GM12873 (cell line): Measurements from ENCODE around the gene INTS15.

Source experiments
- TF ChIP-seq, protein P1 (sequence below): IDR thresholded peaks from 2 replicates; pipeline ENCODE4 v1.5.1; 2012; ENCODE audit warnings: low read depth, mild to moderate bottlenecking, moderate library complexity, low read length, control low read depth; ENCODE audit not compliant: insufficient read depth; ENCODE audit errors: missing control alignments

INTS15 gene

DNA sequence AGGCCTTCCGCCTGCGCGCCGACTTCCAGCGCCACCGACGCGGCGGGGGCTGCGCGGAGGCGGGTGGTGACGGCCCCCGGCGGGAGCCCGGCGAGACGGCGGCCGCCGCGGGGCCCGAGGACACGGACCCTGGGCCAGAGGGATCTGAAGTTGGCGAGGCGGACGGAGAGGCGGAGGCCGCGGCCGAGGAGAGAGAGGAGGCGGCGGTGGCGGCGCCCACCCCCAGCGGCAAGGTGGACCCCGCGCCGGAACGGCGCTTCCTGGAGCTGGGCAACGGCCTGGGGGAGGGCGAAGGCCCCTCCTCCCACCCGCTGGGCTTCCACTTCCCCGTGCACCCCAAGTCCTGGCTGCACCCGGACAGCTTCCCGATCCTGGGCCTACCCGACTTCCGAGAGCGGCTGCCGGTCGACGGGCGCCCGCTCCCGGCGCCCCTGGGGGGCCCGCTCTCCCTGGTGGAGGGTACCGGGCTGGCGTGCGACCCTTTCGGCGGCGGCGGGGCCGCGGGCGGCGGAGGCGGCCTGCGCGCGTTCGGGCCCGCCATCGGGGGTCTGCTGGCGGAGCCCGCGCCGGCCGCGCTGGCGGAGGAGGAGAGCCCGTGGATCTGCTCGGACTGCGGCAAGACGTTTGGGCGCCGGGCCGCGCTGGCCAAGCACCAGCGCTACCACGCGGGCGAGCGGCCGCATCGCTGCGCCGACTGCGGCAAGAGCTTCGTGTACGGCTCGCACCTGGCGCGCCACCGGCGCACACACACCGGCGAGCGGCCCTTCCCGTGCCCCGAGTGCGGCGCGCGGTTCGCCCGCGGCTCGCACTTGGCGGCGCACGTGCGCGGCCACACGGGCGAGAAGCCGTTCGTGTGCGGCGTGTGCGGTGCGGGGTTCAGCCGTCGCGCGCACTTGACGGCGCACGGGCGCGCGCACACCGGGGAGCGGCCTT, 63.5 kb downstream of the INTS15 start:
- TF ChIP-seq, protein P1, sequence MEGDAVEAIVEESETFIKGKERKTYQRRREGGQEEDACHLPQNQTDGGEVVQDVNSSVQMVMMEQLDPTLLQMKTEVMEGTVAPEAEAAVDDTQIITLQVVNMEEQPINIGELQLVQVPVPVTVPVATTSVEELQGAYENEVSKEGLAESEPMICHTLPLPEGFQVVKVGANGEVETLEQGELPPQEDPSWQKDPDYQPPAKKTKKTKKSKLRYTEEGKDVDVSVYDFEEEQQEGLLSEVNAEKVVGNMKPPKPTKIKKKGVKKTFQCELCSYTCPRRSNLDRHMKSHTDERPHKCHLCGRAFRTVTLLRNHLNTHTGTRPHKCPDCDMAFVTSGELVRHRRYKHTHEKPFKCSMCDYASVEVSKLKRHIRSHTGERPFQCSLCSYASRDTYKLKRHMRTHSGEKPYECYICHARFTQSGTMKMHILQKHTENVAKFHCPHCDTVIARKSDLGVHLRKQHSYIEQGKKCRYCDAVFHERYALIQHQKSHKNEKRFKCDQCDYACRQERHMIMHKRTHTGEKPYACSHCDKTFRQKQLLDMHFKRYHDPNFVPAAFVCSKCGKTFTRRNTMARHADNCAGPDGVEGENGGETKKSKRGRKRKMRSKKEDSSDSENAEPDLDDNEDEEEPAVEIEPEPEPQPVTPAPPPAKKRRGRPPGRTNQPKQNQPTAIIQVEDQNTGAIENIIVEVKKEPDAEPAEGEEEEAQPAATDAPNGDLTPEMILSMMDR: no peak

DNA sequence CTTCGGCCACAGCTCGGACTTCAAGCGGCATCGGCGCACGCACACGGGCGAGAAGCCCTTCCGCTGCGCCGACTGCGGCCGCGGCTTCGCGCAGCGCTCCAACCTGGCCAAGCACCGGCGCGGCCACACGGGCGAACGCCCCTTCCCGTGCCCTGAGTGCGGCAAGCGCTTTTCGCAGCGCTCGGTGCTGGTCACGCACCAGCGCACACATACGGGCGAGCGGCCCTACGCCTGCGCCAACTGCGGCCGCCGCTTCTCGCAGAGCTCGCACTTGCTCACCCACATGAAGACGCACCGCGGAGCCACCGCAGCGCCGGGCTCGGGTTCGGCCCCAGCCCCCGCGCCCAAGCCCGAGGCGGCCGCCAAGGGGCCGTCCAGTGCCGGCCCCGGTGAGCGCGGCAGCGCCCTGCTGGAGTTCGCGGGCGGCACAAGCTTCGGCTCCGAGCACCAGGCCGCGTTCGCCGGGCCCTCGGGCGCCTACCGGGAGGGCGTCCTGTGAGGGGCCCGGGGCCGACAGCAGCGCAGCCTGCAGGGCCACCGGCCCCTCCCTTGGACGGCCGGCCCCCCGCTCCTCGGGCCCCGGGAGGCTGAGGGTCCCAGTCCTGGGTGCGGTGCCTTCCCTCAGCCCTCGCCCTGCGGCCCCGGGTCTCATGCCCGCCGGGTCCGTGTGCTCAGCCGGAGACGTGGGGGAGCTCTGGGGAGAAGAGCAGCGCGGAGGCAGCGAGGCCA, 64.5 kb downstream of the INTS15 start:
- TF ChIP-seq, protein P1: no peak

DNA sequence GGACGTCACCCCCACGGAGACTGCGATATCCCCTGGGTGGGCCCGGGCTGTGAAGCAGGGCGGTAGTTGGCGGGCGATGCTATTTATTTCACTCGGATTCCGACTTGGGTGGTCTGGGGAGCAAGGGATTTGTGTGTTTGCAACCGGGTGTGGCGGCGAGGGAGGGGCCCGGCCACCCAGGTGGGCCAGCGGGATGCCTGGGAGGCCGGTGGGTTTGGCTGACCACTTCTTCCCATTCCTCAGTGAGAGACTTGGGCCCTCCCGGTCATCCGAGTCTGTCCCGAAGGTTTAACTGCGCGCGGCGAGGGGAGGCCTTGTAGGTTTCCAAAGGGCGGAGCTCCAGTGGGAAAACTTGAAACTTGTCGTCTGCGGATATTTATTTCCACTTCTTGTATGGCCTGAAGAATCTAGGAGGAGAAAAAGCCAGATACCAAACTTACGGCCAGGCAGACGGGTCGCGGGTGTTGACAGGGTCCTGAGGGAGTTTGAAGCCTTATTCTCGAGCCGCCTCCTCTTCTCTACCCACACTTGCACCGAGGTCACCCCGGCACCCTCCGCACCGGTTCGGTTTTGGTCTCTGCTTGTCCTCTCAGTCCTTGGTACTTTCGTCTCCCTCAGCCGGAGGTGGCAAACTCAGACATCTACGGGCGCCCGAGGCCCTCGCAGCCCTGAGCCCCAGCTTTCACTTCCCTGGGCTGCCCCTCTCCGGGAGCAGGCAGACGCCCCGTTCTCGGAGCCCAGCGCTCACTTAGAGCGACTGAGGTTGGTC, 65.2 kb downstream of the INTS15 start:
- TF ChIP-seq, protein P1: no peak

DNA sequence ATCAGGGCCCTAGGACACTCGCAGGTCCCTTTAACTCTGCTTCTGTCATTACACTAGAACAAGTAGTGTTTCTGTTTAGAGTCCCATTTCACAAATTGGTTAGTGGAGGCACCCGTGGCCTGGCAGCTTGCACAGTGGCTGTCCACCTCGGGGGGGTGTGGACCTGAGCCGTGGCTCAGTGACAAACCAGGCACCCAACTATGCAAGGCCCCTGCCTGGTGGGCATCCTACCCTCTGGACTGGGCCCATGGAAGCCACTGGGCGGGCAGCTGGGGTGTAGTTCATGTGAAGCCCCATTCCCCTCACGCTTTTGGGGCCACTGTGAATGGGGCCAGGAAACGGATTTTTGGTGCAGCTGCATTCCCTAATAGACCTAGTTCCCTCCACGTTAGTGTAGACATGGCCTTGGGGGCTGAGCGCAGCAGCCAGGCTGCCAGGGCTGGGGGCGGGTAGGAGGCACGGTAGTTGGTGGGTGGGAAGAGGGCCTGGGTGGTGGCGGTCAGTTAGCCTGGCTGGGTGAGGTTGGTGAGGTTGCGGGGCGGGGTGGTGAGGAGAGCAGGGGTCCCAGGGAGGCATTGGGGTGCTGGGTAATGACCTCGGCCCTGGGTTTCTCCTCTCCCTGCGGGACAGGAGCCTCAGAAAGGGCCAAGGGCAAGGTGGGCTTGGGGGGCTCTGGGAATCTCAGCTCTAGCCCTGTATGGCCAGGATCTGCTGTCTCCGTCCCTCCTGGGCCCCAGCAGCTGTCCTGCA, 66.0 kb downstream of the INTS15 start:
- TF ChIP-seq, protein P1: no peak

DNA sequence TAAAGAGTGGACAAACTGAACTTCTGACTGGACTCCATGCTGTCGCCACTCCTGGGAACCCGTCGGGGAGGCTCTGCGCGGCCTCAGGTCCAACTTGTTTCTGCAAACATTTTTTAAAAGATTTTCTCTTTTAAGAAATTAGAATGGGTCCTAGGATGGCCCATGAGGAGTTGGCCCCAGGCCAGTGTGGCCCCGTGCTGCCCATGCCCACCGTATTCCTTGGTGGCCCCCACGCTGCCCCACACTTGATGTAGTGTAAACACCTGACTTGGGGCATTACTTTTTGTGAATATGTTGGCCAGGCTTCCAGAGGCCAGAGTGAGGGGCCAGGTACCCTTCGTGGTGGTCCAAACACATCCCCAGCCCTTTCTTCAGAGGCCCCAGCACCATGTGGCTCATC, 66.6 kb downstream of the INTS15 start:
- TF ChIP-seq, protein P1: no peak
